Endodermal cell (in vitro differentiated cells): ENCODE results near the gene CCDC32. TPM values are rescaled to one million over a fixed set of nuclear protein-coding genes. Genes with fewer than 3 reads are reported as not detected.

ENCODE experiments used
- DNase-seq: peaks from one replicate; pipeline ENCODE4 v3.0.0-alpha.2; 2017
- H3K27ac ChIP-seq: 2 replicates; pipeline ENCODE4 v1.5.1; 2013; ENCODE audit warnings: mild to moderate bottlenecking, low read depth, low read length, moderate library complexity
- H3K27me3 ChIP-seq: 2 replicates; pipeline ENCODE4 v1.6.1; 2013; ENCODE audit warnings: mild to moderate bottlenecking, low read length, moderate library complexity; ENCODE audit not compliant: insufficient read depth, control insufficient read depth, poor library complexity, severe bottlenecking
- H3K36me3 ChIP-seq: 2 replicates; pipeline ENCODE4 v1.7.0; 2013; ENCODE audit warnings: mild to moderate bottlenecking, low read length, moderate library complexity; ENCODE audit not compliant: control insufficient read depth, insufficient read depth
- H3K4me1 ChIP-seq: one replicate; pipeline ENCODE4 v1.7.0; 2013; ENCODE audit warnings: low read length; ENCODE audit not compliant: control insufficient read depth, insufficient read depth
- H3K4me3 ChIP-seq: 2 replicates; pipeline ENCODE4 v1.5.1; 2013; ENCODE audit warnings: mild to moderate bottlenecking, low read length, moderate library complexity
- H3K9ac ChIP-seq: 2 replicates; pipeline ENCODE4 v1.6.1; 2013; ENCODE audit warnings: mild to moderate bottlenecking, low read length, moderate library complexity; ENCODE audit not compliant: poor library complexity, severe bottlenecking; ENCODE audit errors: extremely low read depth
- H3K9me3 ChIP-seq: 2 replicates; pipeline ENCODE4 v1.6.1; 2013; ENCODE audit warnings: mild to moderate bottlenecking, low read length, moderate library complexity; ENCODE audit not compliant: control insufficient read depth
- H3K27ac Mint-ChIP-seq: 2 replicates; pipeline ENCODE4 v1.8.0; 2020; ENCODE audit warnings: mixed read lengths
- H3K27me3 Mint-ChIP-seq: 2 replicates; pipeline ENCODE4 v1.8.0; 2021; ENCODE audit warnings: mild to moderate bottlenecking, mixed read lengths; ENCODE audit not compliant: insufficient read depth
- H3K36me3 Mint-ChIP-seq: 2 replicates; pipeline ENCODE4 v1.8.0; 2020; ENCODE audit warnings: low read depth, mixed read lengths
- H3K4me1 Mint-ChIP-seq: 2 replicates; pipeline ENCODE4 v1.8.0; 2020; ENCODE audit warnings: mixed read lengths
- H3K4me3 Mint-ChIP-seq: 2 replicates; pipeline ENCODE4 v1.8.0; 2020; ENCODE audit warnings: mild to moderate bottlenecking, moderate library complexity, mixed read lengths
- H3K9me3 Mint-ChIP-seq: 2 replicates; pipeline ENCODE4 v1.8.0; 2020; ENCODE audit warnings: mild to moderate bottlenecking, mixed read lengths
- WGBS, 2 experiments: methylation state at CpG; one replicate each; pipeline versions ENCODE4 v1.1.5 to v1.1.7; 2013; ENCODE audit warnings: missing lambda C conversion rate in 2 of 2, mixed read lengths in 1 of 2; ENCODE audit not compliant: insufficient coverage in 1 of 2, insufficient read length in 1 of 2; 5-methylcytosine and 5-hydroxymethylcytosine counted together
- total RNA-seq, 2 donors: library from RNA; stranded (reverse); fragmentation: NEBNext Ultra II Directional in 1 of 2; extraction: Animal tissue kit (Norgen Biotek cat#: 25700) in 1 of 2; gene quantifications; 2 replicates in 1 of 2; 3 replicates in 1 of 2; pipeline ENCODE4 v1.2.1, GENCODE V29; 2021
- TF ChIP-seq, protein P1 (sequence below): fragments of 200-600 bp; sonication (generic); conservative IDR thresholded peaks from 2 replicates; pipeline ENCODE4 v1.5.0; 2021; ENCODE audit warnings: antibody characterized with exemption, mild to moderate bottlenecking

The CCDC32 gene
- total RNA-seq, 2 donors from 2014 or later: 14.9 to 16.8 TPM

DNA sequence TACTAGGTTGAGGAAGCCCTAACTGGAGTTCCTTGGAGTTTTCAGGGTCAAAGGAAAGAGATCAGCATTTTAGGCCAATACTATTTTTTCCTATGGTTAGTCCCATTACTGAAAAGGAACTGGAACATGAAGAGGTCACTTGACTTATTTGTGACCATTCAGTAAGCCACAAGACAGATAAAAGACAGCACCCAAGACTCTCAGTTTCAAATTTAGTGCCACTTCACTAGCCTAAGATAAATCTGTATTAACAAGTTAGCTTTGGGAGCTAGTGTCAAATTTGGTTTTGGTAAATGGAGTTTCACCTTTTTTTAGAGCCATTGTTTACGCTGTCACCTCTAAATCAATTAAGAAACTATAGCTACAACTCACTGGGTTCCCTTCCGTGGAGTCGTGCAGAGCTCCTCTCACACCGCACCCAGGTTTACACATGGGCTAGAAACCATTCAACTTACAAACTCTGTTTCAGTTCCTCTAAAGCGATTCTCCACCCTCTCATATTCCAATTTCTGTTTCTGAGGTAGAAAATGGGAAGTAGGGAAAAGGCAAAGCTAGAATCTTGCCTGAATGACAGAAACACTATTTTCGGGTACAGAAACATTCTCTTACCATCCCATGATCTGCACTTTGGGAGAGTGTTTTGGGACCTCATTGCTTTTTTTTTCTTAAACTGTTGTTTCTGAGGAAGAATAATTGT, 14.4 kb downstream of the CCDC32 start:
- Mint-ChIP-seq H3K27ac (no peak overlapping the region), H3K4me1 (peaks cover 24% of the 10 kb centered on the region), H3K9me3 (no peaks in the 10 kb centered on the region), H3K4me3 (no peak overlapping the region), H3K27me3 (no peaks in the 10 kb centered on the region), H3K36me3 (peaks cover 21% of the 10 kb centered on the region)
- no peak for DNase-seq
- TF ChIP-seq, protein P1, sequence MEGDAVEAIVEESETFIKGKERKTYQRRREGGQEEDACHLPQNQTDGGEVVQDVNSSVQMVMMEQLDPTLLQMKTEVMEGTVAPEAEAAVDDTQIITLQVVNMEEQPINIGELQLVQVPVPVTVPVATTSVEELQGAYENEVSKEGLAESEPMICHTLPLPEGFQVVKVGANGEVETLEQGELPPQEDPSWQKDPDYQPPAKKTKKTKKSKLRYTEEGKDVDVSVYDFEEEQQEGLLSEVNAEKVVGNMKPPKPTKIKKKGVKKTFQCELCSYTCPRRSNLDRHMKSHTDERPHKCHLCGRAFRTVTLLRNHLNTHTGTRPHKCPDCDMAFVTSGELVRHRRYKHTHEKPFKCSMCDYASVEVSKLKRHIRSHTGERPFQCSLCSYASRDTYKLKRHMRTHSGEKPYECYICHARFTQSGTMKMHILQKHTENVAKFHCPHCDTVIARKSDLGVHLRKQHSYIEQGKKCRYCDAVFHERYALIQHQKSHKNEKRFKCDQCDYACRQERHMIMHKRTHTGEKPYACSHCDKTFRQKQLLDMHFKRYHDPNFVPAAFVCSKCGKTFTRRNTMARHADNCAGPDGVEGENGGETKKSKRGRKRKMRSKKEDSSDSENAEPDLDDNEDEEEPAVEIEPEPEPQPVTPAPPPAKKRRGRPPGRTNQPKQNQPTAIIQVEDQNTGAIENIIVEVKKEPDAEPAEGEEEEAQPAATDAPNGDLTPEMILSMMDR: no peak
- H3K9ac ChIP-seq: no peak overlapping the region
- no peaks in the 10 kb centered on the region for H3K27me3 ChIP-seq
- H3K4me3 ChIP-seq: no peak overlapping the region
- WGBS, 2 experiments: 95 to 98% methylated on average over 5 to 6 of the region's 6 CpGs
- no peaks in the 10 kb centered on the region for H3K4me1 ChIP-seq
- no peak overlapping the region for H3K27ac ChIP-seq
- H3K36me3 ChIP-seq: peaks cover 16% of the 10 kb centered on the region
- no peaks in the 10 kb centered on the region for H3K9me3 ChIP-seq

DNA sequence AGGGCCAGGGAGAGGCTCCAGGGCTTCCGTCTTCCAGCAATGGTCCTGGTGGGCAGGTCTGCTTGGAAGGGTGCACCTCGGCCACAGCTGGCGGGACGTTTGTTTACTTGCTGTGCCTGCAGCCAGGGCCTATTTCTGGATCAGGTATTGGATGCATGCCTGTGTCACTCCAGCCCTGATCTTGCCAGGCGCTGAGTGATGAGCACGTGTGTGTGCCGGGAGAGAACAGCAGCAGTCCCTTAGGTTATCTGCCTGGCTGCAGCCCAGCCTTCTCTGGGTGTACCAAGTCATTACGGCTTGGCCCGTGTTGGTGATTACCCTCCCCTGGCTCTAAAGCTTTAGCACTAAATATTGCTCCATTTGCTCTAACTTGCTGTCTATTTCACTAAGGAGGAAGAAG, 14.9 kb downstream of the CCDC32 start:
- H3K9me3 ChIP-seq: no peaks in the 10 kb centered on the region

DNA sequence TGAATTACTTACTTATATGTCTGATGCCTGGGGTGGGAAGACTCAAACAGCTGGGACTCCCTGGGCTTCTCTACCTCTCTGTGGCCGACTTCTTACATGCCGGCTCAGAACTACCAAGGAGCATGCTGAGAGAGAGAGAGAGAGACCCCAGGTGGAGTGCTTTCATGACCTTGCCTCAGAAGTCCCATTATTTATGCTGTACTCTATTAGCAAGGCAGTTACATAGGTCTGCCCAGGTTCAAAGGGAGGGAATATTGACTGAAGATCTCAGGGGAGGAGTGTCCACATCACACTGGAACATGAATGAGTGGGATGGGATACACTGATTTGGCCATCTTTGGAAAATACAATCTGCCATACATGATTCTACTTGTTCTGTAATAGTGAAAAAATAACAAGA, 16.2 kb downstream of the CCDC32 start:
- peaks cover 10% of the 10 kb centered on the region for H3K36me3 ChIP-seq
- Mint-ChIP-seq H3K9me3 (no peaks in the 10 kb centered on the region), H3K27me3 (no peaks in the 10 kb centered on the region), H3K36me3 (peaks cover 20% of the 10 kb centered on the region), H3K4me3 (no peak overlapping the region), H3K27ac (no peak overlapping the region), H3K4me1 (peaks cover 10% of the 10 kb centered on the region)
- no peaks in the 10 kb centered on the region for H3K4me1 ChIP-seq
- no peak overlapping the region for H3K4me3 ChIP-seq
- WGBS, 2 experiments: 89 to 100% methylated on average over 2 of the region's 2 CpGs
- no peak overlapping the region for H3K27ac ChIP-seq
- DNase-seq: no peak
- no peaks in the 10 kb centered on the region for H3K9me3 ChIP-seq
- H3K27me3 ChIP-seq: no peaks in the 10 kb centered on the region
- TF ChIP-seq, protein P1: no peak
- no peak overlapping the region for H3K9ac ChIP-seq

More for the DNA sequence above, 14.9 kb downstream of the CCDC32 start:
- WGBS, 2 experiments: 79 to 82% methylated on average over 7 to 9 of the region's 9 CpGs
- Histone ChIP-seq H3K36me3 (peaks cover 13% of the 10 kb centered on the region), H3K9ac (no peak overlapping the region), H3K27me3 (no peaks in the 10 kb centered on the region), H3K4me3 (no peak overlapping the region), H3K27ac (no peak overlapping the region), H3K4me1 (no peaks in the 10 kb centered on the region)
- Mint-ChIP-seq H3K27ac (no peak overlapping the region), H3K9me3 (no peaks in the 10 kb centered on the region), H3K27me3 (no peaks in the 10 kb centered on the region), H3K36me3 (peaks cover 20% of the 10 kb centered on the region), H3K4me3 (no peak overlapping the region), H3K4me1 (peaks cover 20% of the 10 kb centered on the region)
- no peak for DNase-seq
- TF ChIP-seq, protein P1: no peak
